ENCODE results near the gene CANT1.

CANT1 gene

GRCh38 chr17:79007504-79008381, 1.8 kb downstream of the CANT1 start:
- FAIRE-seq = no peak

GRCh38 chr17:79006794-79007503, 2.6 kb downstream of the CANT1 start:
- no peak for FAIRE-seq

- no peak for FAIRE-seq
Observed at GRCh38 chr17:79006046-79006445, 3.5 kb downstream of the CANT1 start.

- FAIRE-seq = no peak
Observed at GRCh38 chr17:79005063-79005861, 4.3 kb downstream of the CANT1 start.

- no peak for FAIRE-seq
Observed at GRCh38 chr17:79003661-79004411, 5.7 kb downstream of the CANT1 start.

GRCh38 chr17:79002796-79003593, 6.6 kb downstream of the CANT1 start:
- FAIRE-seq = no peak

- FAIRE-seq = no peak
Observed at GRCh38 chr17:79002291-79002690, 7.3 kb downstream of the CANT1 start.

- no peak for FAIRE-seq
Observed at GRCh38 chr17:79001190-79002020, 8.2 kb downstream of the CANT1 start.

- no peak for FAIRE-seq
Observed at GRCh38 chr17:79000396-79001189, 9.0 kb downstream of the CANT1 start.

GRCh38 chr17:78999947-79000395, 9.6 kb downstream of the CANT1 start:
- no peak for FAIRE-seq

- no peak for FAIRE-seq
Observed at GRCh38 chr17:78999056-78999768, 10.4 kb downstream of the CANT1 start.

GRCh38 chr17:78998311-78999055, 11.1 kb downstream of the CANT1 start:
- FAIRE-seq = no peak

- FAIRE-seq = no peak
Observed at GRCh38 chr17:78997881-78998280, 11.7 kb downstream of the CANT1 start.

- no peak for FAIRE-seq
Observed at GRCh38 chr17:78997231-78997741, 12.3 kb downstream of the CANT1 start.

GRCh38 chr17:78996781-78997201, 12.8 kb downstream of the CANT1 start:
- no peak for FAIRE-seq

- no peak for FAIRE-seq
Observed at GRCh38 chr17:78995761-78996451, 13.7 kb downstream of the CANT1 start.

GRCh38 chr17:78995022-78995760, 14.4 kb downstream of the CANT1 start:
- FAIRE-seq = no peak

All from colon (tissue), 2 donors.